GM12891 (cell line): ENCODE measurements around the gene SNX24.

ENCODE experiments used
- DNase-seq: peaks from one replicate; pipeline ENCODE4 v3.0.0; 2011; ENCODE audit warnings: low spot score; ENCODE audit not compliant: insufficient read length
- FAIRE-seq: peaks from 2 replicates; lab custom pipeline; 2011; peaks lifted over from hg19 to GRCh38; lab: Jason Lieb, UNC
- PAX5 ChIP-seq: IDR thresholded peaks from 2 replicates; pipeline ENCODE4 v1.6.1; 2011; ENCODE audit warnings: low read length, moderate library complexity, mild to moderate bottlenecking; ENCODE audit not compliant: insufficient read depth, severe bottlenecking
- POLR2A ChIP-seq: IDR thresholded peaks from 2 replicates; pipeline ENCODE4 v1.6.1; 2011; ENCODE audit warnings: low read depth, low read length, control low read depth
- POLR2AphosphoS5 ChIP-seq: IDR thresholded peaks from 2 replicates; pipeline ENCODE4 v1.6.1; 2011; ENCODE audit warnings: low read depth, low read length, control low read depth
- POU2F2 ChIP-seq: IDR thresholded peaks from 2 replicates; pipeline ENCODE4 v1.6.1; 2011; ENCODE audit warnings: low read depth, mild to moderate bottlenecking, control low read depth, low read length, moderate library complexity
- SPI1 ChIP-seq: IDR thresholded peaks from 2 replicates; pipeline ENCODE4 v1.6.1; 2011; ENCODE audit warnings: low read depth, low read length, control low read depth
- TAF1 ChIP-seq: IDR thresholded peaks from 2 replicates; pipeline ENCODE4 v1.6.1; 2011; ENCODE audit warnings: low read depth, low read length, control low read depth

Gene SNX24

DNA sequence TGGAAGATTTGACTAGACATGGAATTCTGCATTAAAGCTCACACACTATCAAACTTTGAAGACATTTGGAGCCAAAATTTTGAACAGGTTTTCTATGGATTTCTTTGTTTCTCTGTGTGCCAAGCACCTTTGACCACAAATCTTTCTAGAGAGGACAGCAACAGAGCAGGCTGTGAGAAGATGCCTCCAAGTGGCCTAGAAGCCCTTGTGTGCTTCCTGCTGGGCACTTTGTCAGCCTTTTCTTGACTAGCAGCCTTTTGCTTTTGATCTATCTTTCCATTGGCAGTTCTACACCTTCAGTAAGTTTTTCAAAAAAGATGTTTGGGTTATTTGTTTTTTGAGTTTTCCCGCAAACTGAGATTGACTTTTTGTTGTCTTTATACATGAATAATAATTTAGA, 84.6 kb downstream of the SNX24 start:
- FAIRE-seq: no peak
- DNase-seq: no peak
- TF ChIP-seq SPI1 (no peak), TAF1 (no peak)

DNA sequence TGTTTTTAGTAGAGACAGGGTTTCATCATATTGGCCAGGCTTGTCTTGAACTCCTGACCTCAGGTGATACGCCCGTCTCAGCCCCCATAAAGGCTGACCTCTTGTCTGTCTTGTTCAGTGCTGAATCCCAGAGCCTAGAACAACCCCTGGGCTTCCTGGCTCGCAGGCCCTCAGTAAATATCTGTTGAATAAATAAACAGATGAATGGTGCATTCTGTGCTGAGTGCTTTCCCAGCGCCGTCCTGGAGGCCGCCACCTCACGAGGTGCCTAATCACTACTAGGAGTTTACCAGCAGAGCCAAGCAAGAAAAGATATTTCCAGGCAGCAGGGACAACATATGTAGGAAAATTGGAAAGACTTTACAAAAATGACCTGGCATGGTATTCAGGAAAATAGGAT, 88.5 kb downstream of the SNX24 start:
- FAIRE-seq (no peak), DNase-seq (no peak)
- no peak for TF ChIP-seq POU2F2
- TF ChIP-seq POLR2A: no peak
- no peak for TF ChIP-seq TAF1
- TF ChIP-seq PAX5: no peak
- TF ChIP-seq POLR2AphosphoS5: no peak
- TF ChIP-seq SPI1: no peak

DNA sequence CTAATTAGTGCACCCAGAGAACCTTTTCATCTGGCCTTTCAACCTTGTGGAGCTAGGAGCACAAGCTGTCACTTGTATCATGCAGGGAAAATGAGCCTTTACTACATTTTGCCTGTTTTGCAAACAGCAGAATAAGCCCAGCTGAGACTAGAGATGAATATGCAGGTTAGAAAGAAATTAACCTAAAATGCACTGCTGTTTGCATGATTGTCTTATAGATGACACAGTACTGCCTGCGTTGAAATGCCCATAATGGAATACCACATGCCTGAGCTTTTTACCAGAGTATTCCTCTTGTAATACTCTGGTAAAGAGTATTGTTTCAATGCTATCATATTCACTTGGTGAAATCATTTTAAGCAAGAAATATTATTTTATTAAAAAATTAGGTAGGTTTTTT, 90.7 kb downstream of the SNX24 start:
- no peak for TF ChIP-seq SPI1
- TF ChIP-seq PAX5: no peak
- no peak for TF ChIP-seq POLR2A
- no peak for TF ChIP-seq POLR2AphosphoS5
- no peak for TF ChIP-seq POU2F2
- TF ChIP-seq TAF1: no peak
- FAIRE-seq: no peak
- DNase-seq: no peak

DNA sequence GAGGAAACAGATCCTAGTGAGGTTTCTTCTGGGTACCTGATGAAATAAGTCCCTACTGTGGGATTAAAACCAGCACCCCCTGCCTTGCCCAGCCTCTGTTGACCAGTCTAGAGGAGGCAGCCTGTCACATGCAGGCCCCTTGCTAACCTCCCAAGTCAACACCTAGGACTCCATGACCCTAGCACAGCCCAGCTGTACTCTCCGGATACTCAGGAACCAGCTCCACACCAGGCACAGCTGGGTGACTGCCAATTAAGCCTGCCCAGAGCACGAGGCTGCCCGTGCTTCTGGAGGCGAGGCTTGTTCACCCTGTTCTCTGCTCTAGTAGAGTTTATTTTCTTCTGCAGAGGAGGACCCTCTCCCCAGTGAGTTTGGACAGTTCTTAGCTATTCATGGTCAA, 92.5 kb downstream of the SNX24 start:
- no peak for TF ChIP-seq POU2F2
- DNase-seq (no peak), FAIRE-seq (no peak)

DNA sequence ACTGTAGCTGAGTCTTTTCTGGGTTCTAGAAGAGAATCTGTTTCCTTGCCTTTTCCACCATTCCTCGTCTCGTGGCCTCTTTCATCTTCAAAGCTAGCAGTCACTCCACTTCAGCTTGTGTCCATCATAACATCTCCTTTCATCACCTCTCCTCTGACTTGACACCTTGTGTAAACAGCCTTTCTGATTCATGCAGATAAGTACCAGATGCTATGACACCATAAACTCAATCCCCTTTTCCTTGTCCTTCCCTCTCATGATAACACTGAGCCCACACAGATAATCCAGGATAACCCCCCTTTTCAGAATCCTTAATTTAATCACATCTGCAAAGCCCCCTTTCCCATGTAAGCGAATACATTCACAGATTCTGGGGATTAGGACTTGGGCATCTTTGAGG, 95.5 kb downstream of the SNX24 start:
- FAIRE-seq (peak; percentile 43), DNase-seq (no peak)
- no peak for TF ChIP-seq POLR2AphosphoS5
- TF ChIP-seq POU2F2: no peak
- TF ChIP-seq SPI1: no peak
- no peak for TF ChIP-seq POLR2A
- TF ChIP-seq PAX5: no peak
- TF ChIP-seq TAF1: no peak

DNA sequence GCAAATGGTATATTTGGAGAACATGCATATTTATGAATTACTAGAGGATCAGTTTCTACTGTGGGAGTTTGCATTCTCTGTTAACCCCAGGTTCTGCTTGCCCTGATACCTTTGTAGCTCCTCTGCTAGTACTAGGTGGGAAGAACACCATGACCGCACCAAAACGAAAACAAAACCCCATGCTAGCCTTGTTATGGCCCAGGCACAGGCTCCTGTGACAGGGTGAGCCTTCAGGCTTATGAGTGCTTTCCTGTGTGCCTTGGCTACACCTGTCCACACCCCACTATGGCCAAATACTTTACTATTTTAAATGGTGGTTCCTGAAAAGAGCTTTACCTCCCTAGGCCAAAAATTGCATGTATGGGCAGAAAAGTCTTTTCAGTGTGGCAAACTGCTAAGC, 96.3 kb downstream of the SNX24 start:
- no peak for DNase-seq
- no peak for FAIRE-seq
- no peak for TF ChIP-seq SPI1
- TF ChIP-seq POU2F2: no peak
- TF ChIP-seq PAX5: no peak
- no peak for TF ChIP-seq POLR2A
- TF ChIP-seq TAF1: no peak
- TF ChIP-seq POLR2AphosphoS5: no peak

DNA sequence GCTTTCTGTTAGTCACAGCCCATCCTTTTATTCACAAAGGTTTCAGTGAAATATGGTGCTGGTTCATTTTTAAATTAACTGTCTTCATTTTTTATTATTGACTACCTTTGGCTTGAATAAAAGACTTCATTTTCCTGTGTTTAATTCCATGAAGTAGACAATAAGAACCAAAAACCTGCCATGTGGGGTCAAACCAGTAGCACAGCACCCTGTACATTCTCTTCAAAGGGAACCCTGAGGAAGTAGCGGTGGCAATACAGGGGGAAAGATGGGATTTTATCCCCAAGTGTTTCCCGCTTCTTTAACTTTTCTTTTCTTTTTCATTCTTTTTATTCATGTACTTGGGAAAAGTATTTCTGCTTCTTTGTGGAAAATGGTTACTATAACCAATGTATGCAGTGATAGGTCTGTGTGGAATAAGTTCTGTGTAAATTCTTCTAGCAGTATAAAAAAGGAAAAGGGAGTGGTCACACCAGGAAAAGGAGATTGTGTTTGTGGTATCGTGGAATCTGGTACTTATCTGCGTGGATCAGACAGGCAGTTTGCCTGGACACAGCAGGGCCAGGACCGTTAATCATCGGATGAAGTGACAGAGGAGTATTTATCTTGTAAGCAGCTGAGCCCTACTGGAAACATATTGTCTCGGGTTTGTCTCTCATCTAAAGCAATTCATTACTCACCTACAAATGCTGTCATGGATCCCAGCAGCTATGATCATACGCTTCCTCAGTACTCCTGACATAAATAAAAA, 96.9 kb downstream of the SNX24 start:
- no peak for FAIRE-seq
- no peak for TF ChIP-seq POLR2A
- TF ChIP-seq POLR2AphosphoS5: no peak
- no peak for TF ChIP-seq TAF1
- no peak for TF ChIP-seq POU2F2
- no peak for TF ChIP-seq SPI1
- TF ChIP-seq PAX5: no peak
- no peak for DNase-seq

DNA sequence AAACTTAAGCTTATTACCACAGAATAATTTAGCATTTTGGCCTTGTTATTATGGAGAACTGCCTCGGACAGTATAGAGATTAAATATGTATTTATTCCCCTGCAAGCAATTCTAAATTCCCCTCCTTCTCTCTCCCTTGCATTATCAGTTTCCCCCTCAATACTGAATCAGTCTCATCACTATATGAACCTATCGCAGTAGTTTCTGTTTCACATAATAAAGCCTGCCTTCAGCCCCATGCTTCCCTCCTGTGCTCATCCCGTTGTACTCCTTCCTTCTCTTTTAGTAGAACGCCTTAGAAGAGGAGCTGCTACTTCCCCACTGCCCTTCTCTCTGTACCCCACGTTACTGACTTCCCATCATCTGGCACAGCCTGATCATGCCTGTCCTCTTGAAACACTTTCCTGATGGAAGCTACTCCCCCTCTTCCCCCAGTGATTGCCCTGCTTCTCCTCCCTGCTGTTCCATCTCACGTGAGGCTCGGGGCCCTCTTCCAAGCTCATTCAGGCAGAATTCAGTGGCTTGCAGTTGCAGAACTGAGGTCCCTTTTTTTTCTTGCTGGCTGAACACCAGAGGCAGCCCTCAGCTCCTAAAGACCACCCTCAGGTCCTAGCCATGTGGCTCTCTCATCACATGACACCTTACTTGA, 97.8 kb downstream of the SNX24 start:
- TF ChIP-seq POLR2AphosphoS5 (no peak), PAX5 (no peak), POLR2A (no peak), POU2F2 (no peak), TAF1 (no peak), SPI1 (no peak)
- DNase-seq (no peak), FAIRE-seq (no peak)

DNA sequence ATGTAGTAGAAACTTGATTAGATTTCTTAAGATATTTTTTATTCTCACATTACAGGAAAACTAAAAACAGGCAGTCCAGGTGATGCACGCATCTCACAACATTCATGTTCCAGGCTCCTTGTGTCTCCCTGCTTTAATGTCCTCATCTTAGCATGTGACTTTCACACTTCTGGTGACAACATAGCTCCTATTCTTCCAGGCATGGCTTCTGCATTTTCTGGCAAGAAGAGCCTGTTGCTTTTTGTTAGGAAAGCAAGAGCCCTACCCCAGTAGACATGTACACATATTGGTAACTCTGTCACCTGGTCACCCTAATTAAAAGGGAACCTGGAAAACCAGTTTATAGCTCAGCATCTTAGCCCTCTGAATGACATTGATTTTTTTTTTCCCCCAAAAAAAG, 98.6 kb downstream of the SNX24 start:
- TF ChIP-seq POU2F2 (no peak), PAX5 (no peak), POLR2A (no peak), TAF1 (no peak), POLR2AphosphoS5 (no peak), SPI1 (no peak)
- FAIRE-seq (no peak), DNase-seq (no peak)

DNA sequence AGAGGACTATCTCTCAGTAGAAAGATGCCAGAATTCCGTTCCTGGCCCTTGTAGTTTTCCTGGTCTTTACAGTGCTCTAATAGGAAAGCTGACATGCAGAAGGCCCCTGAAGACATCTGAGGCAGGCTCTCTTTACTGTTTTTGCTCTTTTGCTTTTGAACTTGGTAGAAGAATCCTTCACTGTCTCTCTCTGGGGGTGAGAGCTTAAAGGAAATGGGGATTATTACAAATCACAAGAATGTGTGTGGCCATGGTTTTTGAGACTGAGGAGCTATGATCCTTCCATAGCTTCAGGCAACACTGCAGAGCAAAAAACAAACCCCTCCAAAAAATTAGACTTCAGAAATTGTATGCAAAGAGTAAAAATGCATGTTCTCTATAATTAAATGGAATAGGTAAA, 102.0 kb downstream of the SNX24 start:
- FAIRE-seq (no peak), DNase-seq (no peak)
- TF ChIP-seq PAX5 (no peak), POU2F2 (no peak), POLR2A (no peak), SPI1 (no peak), TAF1 (no peak), POLR2AphosphoS5 (no peak)
